VCaP (cell line): ENCODE measurements around the gene ZEB2.

Source experiments
- H3K27ac ChIP-seq: fragments of 450-650 bp; 2 replicates; pipeline ENCODE4 v1.5.1; 2017
- TF ChIP-seq, protein P1 (sequence below): fragments of 450-650 bp; conservative IDR thresholded peaks from 2 replicates; pipeline ENCODE4 v1.5.1; 2017; ENCODE audit warnings: mild to moderate bottlenecking, moderate library complexity

Gene ZEB2

GRCh38 chr2:144493027-144493809 lies 26.7 kb downstream of the ZEB2 start:
- no peak overlapping the region for H3K27ac ChIP-seq
- TF ChIP-seq, protein P1, sequence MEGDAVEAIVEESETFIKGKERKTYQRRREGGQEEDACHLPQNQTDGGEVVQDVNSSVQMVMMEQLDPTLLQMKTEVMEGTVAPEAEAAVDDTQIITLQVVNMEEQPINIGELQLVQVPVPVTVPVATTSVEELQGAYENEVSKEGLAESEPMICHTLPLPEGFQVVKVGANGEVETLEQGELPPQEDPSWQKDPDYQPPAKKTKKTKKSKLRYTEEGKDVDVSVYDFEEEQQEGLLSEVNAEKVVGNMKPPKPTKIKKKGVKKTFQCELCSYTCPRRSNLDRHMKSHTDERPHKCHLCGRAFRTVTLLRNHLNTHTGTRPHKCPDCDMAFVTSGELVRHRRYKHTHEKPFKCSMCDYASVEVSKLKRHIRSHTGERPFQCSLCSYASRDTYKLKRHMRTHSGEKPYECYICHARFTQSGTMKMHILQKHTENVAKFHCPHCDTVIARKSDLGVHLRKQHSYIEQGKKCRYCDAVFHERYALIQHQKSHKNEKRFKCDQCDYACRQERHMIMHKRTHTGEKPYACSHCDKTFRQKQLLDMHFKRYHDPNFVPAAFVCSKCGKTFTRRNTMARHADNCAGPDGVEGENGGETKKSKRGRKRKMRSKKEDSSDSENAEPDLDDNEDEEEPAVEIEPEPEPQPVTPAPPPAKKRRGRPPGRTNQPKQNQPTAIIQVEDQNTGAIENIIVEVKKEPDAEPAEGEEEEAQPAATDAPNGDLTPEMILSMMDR: no peak

DNA sequence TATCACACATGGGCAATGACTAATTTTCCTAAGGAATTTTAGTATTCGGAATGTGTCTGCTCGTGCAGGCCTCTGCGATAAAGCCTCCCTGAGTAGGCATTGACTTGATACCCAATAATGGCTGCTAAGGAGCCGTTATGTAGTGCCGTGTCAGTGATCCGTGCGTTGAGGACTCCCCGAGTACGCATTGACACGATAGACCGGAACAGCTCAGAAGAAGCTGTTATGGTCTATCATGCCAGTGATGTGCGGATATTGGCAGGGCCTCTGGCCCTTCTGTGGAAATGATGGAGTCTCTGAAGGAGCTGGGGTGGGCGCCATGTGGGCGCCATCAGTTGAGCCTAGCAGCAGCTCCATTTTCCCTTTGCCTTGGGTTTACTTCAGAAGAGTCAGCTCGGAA lies 29.1 kb downstream of the ZEB2 start:
- TF ChIP-seq, protein P1: no peak
- no peak overlapping the region for H3K27ac ChIP-seq

GRCh38 chr2:144490017-144490416 lies 29.9 kb downstream of the ZEB2 start:
- H3K27ac ChIP-seq: no peak overlapping the region
- TF ChIP-seq, protein P1: no peak

DNA sequence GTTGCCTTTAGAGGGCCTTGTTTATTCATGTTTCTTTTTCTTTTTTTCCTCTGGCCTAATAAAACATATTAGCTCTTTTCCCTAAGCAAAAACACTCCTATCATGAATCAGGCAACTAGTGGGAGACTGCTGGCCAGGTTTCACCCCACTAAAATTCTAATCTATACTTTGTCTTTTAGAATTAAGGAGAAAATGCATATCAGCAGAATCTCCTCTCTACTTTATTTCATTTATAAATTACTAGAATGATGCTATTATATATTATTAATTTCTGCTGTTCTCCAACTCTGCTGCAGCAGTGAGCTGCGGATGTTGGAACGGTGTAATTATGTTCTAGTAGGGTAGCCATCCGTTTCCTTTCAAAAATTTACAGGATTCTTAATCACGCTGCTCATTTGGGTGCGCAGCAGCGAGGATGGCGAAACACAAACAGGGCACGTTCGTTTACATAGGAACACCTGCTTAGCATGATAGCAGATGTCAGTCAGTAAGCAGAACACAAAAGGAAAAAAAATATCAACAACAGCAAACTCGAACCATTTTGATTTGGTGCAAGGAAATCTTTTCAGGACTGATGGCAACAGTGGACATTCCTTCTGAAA lies 30.5 kb downstream of the ZEB2 start:
- TF ChIP-seq, protein P1: no peak
- no peak overlapping the region for H3K27ac ChIP-seq

DNA sequence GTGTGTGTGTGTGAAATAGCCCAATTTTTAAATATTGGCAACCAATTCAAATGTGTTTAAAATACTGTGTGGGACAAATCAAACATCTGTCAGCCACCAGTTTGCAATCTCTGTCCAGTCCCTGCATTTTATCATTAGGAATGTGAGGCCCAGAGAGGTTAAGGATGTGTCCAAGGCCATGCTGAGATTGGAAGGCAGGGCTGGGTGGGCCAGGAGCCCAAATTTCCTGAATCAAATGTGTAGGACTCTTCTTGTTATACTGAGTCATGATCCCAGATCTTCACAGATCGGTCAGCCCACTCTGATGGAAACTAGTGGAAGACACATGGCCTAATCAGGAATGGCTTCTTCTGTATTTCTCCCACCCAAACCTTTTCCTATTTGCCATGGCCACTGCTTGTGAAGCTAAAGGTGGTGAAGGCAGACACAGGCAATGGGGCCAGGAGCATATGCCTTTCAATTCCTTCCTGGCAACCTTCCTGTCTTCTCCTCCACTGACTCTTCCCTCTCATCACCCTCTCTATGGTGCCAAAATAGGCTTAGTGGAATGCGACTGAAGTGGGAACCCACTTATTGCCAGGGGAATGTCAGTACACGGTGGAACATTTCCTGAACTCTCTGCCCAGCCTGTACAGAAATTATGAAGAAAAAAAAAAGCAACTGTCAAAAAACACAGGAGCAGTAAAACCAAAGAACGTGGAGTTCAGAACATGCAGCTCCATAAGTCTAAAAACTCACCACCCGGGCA lies 35.5 kb downstream of the ZEB2 start:
- H3K27ac ChIP-seq: no peak overlapping the region
- TF ChIP-seq, protein P1: no peak

DNA sequence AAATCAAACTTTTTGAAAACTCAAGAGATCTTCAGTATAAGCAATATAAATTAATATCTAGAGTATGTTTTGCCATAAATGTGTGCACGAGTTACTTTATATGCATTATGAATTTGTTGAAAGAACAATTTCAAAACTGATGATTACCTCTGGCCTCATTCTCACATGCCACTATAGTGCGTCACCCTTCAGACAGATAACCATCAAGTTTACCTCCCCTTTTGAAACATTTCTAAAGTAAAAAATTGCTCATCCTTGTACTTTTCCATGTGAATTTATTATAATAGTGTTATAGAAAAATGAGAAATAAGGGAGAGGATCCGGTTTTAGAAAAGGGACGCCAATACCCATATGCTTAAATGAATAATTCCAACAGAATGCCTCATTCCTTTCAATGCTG lies 38.3 kb downstream of the ZEB2 start:
- TF ChIP-seq, protein P1: no peak
- no peak overlapping the region for H3K27ac ChIP-seq

GRCh38 chr2:144481109-144481508 lies 38.8 kb downstream of the ZEB2 start:
- no peak overlapping the region for H3K27ac ChIP-seq
- TF ChIP-seq, protein P1: no peak
